ENCODE measurements around the gene MRPS26. TPM values are rescaled to one million over a fixed set of nuclear protein-coding genes. Genes with fewer than 3 reads are reported as not detected.
A peak's percentile ranks its signal among the peaks of the same experiment; 100 is the strongest.

The MRPS26 gene
- total RNA-seq, 2 experiments from 2014 or later = 63.6 to 70.0 TPM

DNA sequence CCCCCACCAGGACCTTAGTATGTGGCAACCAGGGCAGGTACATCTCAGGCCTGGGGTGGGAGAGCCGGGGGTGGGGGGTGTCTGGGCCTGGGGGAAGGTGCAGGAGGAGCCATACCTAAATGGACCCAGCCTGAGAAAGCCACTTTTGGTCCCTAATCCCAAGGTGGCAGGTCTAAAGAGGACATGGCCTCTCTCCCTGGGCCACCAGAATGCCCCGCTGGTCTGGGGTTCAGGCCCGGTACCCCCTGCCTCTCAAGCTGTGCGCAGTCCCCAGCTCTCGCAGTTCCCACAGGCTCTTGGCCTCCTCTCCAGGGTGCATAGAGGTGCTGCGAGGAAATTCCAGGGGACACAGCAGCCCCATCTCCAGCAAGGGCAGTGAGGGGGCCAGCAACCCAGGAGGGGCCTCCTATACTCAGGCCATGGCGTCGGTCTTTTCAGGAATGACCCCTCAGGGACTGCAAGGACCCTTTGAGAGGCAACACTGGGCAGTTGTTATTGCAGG lies 39.8 kb downstream of the MRPS26 start:
- Mint-ChIP-seq H3K4me3 (no peak overlapping the region), H3K9me3 (no peaks in the 10 kb centered on the region), H3K27ac (no peak overlapping the region), H3K4me1 (ENCODE audit: low read depth) (peaks cover 9% of the 10 kb centered on the region), H3K36me3 (ENCODE audit: low read depth) (no peaks in the 10 kb centered on the region), H3K27me3 (peaks cover 34% of the 10 kb centered on the region)
- intact Hi-C loops (cut with micrococcal nuclease) = no loop called here
- ATAC-seq (no peak), DNase-seq (no peak)
- CTCF ChIA-PET = interaction anchor here (1.3 kb wide), 1 partner anchor 11 kb away, joined by 3 read pairs; no protein-coding TSS in a partner anchor
- TF ChIP-seq, protein P1, sequence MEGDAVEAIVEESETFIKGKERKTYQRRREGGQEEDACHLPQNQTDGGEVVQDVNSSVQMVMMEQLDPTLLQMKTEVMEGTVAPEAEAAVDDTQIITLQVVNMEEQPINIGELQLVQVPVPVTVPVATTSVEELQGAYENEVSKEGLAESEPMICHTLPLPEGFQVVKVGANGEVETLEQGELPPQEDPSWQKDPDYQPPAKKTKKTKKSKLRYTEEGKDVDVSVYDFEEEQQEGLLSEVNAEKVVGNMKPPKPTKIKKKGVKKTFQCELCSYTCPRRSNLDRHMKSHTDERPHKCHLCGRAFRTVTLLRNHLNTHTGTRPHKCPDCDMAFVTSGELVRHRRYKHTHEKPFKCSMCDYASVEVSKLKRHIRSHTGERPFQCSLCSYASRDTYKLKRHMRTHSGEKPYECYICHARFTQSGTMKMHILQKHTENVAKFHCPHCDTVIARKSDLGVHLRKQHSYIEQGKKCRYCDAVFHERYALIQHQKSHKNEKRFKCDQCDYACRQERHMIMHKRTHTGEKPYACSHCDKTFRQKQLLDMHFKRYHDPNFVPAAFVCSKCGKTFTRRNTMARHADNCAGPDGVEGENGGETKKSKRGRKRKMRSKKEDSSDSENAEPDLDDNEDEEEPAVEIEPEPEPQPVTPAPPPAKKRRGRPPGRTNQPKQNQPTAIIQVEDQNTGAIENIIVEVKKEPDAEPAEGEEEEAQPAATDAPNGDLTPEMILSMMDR (IDR thresholded peaks at IDR 0.05) = no peak
- POLR2A ChIA-PET = interaction anchor here (1.5 to 1.8 kb wide), 2 partner anchors 8 to 10 kb away, joined by 3 to 4 read pairs; no protein-coding TSS in a partner anchor

DNA sequence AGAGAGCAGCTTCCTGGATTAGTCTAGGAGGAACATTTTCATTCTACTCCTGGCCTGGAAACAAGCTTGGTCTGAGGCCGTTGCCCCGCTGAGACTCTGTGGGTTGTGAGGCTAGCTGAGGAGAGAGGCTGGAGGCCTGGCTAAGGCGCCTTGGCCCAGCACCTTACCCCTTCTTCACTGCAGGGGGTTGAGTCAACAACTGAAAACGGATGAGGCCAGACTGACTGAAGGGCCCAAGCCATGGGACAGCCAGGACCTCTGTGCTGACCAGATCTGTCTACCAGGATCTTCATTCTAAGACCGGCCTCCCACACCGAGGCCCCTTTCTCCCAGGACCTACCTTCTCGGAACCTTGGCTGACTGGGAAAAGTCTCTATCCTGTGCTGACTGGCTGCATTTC lies 42.2 kb downstream of the MRPS26 start:
- Mint-ChIP-seq H3K36me3 (ENCODE audit: low read depth) (no peaks in the 10 kb centered on the region), H3K4me3 (no peak overlapping the region), H3K27me3 (peaks cover 17% of the 10 kb centered on the region), H3K9me3 (no peaks in the 10 kb centered on the region), H3K27ac (no peak overlapping the region), H3K4me1 (ENCODE audit: low read depth) (peaks cover 21% of the 10 kb centered on the region)
- ChIA-PET POLR2A (interaction anchor here (1.1 kb wide), 1 partner anchor 11 kb away, joined by 3 read pairs; no protein-coding TSS in a partner anchor), CTCF (no interaction called here)
- DNase-seq (no peak), ATAC-seq (no peak)
- intact Hi-C loops (cut with micrococcal nuclease) = no loop called here
- TF ChIP-seq, protein P1 (IDR thresholded peaks at IDR 0.05) = no peak

DNA sequence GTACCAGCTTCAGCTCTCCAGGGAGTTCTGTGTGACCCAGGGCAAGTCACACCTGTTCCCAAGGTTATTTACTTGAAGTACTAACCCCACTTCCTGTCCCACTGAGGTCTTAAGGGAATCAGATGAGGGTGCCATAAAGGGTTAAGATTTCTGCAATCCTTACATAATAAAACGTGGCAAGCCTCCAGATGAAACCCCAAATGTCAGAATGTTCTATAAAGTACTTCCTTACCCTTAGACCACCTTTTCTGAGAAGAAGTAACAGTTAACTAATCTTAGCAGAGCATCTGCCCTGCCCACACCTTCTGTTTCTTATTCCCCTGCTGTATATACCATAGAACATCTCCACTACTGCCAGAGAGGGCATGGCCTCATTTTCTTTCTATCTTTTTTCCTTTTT lies 44.7 kb downstream of the MRPS26 start:
- ChIA-PET CTCF (interaction anchor here (2.2 kb wide), 1 partner anchor 11 kb away, joined by 8 read pairs; no protein-coding TSS in a partner anchor), POLR2A (interaction anchor here (0.8 kb wide), 1 partner anchor 40 kb away, joined by 4 read pairs; no protein-coding TSS in a partner anchor)
- ATAC-seq = peak; percentile 19

DNA sequence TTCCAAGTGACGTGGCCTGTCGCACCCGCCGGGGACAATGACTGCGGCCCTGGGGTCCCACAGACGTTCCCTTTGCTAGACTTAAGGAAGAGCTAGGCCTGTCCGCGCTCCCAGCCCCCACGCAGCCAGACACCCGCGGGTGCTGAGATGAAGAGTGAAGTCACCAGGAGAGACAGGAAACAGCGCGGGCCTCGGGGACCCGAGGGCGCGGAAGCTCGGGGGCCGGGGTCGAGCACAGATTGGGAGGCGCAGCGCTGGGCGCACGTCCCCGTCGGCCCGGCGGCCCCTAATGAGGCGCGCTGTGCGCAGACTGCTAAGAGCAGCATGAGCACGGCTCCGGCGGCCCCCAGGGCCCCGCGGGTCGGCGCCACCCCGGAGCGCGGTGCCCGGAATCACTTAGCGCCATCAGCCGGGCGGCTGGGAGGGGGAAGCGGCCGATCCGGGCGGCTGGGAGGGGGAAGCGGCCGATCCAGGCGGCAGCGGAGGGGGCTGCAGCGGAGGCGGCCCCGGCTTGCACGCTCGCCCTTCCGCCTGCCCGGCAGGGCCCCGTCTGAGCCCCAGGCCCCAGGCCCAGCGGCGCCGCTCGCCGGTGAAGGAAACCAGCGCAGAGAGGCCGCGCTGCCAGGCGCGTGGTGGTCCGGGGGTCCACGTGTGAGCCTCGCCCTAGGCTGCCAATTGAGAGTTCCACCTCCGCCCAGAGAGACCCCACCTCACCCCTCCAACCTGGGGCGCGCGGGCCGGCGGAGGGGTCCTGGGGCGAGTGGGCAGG lies 46.9 kb downstream of the MRPS26 start:
- H3K27me3 Mint-ChIP-seq = peaks cover 1% of the 10 kb centered on the region
- DNase-seq = peak; percentile 63
- ChIA-PET POLR2A (interaction anchor here (0.7 to 2.6 kb wide), 5 partner anchors 9 to 86 kb away, joined by 3 to 13 read pairs (median 3); no protein-coding TSS in a partner anchor), CTCF (interaction anchor here (1.2 to 2.2 kb wide), 3 partner anchors 9 to 39 kb away, joined by 4 to 8 read pairs (median 6); no protein-coding TSS in a partner anchor)
- no peaks in the 10 kb centered on the region for H3K9me3 Mint-ChIP-seq
- TF ChIP-seq, protein P1 (IDR thresholded peaks at IDR 0.05) = no peak
- ATAC-seq = peak; percentile 65
- H3K27ac Mint-ChIP-seq = peak overlapping the region; percentile 96
- H3K4me1 Mint-ChIP-seq (ENCODE audit: low read depth) = peaks cover 27% of the 10 kb centered on the region
- no peaks in the 10 kb centered on the region for H3K36me3 Mint-ChIP-seq (ENCODE audit: low read depth)
- intact Hi-C loops (cut with micrococcal nuclease) = no loop called here
- peak overlapping the region; percentile 81 for H3K4me3 Mint-ChIP-seq

More for the DNA sequence above, 44.7 kb downstream of the MRPS26 start:
- DNase-seq = no peak
- peaks cover 27% of the 10 kb centered on the region for H3K4me1 Mint-ChIP-seq (ENCODE audit: low read depth)
- H3K9me3 Mint-ChIP-seq = no peaks in the 10 kb centered on the region
- no peak overlapping the region for H3K4me3 Mint-ChIP-seq
- intact Hi-C loops (cut with micrococcal nuclease) = no loop called here
- no peak overlapping the region for H3K27ac Mint-ChIP-seq
- TF ChIP-seq, protein P1 (IDR thresholded peaks at IDR 0.05) = no peak
- H3K36me3 Mint-ChIP-seq (ENCODE audit: low read depth) = no peaks in the 10 kb centered on the region
- H3K27me3 Mint-ChIP-seq = peaks cover 1% of the 10 kb centered on the region
